GM18870 (cell line): Measurements from ENCODE around the gene FOLR1.

Experiments used
- ATAC-seq: cut with Tn5 transposase; IDR thresholded peaks from one replicate; pipeline ENCODE4 v1.9.1; 2021; ENCODE audit warnings: moderate library complexity; ENCODE audit not compliant: unreplicated experiment

FOLR1 gene

DNA sequence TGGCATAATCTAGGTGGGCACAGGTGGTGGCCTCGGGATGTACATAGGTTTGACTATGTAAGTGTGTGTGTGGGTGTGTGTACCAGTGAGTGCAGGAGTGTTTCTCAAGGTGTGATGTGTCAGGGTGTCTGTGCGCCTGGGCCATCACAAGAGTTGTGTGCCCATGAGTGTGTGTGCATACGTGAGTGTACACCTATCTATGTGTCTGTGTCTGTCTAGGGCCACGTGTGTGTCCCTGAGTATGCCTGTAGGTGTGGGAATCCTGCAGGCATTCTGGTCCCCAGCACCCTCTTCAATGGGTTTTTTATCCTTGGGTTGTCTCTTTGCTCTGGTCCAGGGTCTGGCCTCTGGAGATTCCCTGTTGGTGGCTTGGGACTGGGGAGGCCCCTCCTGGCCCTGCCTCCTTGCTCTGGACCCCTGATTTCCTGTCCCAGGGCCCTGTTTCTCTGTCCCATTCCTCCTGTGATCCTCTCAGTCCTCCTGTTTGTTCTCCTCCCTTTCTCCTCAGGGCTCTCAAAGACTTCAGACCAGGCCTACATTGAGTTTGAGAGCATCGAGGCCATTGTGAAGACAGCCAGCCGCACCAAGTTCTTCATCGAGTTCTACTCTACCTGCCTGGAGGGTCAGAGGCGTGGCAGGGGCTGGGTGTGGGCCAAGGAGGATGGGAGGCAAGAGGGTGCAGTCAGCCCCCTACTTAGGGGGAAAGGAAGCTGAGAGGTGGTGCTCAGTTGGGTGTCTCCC, 42.0 kb downstream of the FOLR1 start:
- ATAC-seq = no peak

DNA sequence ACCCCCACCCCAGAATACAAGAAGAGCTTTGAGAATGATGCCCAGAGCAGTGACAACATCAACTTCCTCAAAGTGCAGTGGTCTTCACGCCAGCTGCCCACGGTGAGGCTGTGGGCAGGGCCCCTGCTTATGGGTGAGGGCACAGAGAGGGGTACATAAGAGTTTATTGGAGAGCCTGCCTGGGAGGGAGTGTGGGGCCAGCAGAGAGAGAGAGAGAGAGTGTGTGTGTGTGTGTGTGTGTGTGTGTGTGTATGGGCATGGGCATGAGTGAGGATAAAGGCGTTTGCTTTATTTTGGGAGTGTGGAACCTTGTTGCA, 42.5 kb downstream of the FOLR1 start:
- no peak for ATAC-seq

- ATAC-seq = no peak
Measured at GRCh38 chr11:72234920-72235319, 43.0 kb downstream of the FOLR1 start.

DNA sequence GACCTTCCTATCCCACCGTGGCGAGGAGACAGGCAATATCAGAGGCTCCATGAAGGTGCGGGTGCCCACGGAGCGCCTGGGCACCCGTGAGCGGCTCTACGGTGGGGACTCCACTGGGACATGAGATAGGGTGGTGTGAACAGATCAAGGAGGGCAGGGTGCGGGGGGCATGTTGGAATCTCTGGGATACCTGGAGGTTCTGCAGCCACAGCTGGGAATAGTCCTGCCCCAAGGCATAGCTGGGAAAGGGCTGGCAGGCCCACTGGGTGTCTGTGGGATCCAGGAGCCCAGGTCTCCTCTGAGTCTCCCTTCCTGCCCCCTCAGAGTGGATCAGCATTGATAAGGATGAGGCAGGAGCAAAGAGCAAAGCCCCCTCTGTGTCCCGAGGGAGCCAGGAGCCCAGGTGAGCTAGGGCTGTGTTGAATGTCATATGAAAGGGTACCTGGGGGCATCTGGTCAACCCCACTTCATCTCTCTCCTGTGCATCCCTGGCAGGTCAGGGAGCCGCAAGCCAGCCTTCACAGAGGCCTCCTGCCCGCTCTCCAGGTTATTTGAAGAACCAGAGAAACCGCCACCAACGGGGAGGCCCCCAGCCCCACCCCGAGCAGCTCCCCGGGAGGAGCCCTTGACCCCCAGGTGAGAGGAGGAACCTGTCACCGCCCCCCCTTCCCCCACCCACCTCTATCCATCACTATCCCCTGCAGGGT, 43.6 kb downstream of the FOLR1 start:
- no peak for ATAC-seq

DNA sequence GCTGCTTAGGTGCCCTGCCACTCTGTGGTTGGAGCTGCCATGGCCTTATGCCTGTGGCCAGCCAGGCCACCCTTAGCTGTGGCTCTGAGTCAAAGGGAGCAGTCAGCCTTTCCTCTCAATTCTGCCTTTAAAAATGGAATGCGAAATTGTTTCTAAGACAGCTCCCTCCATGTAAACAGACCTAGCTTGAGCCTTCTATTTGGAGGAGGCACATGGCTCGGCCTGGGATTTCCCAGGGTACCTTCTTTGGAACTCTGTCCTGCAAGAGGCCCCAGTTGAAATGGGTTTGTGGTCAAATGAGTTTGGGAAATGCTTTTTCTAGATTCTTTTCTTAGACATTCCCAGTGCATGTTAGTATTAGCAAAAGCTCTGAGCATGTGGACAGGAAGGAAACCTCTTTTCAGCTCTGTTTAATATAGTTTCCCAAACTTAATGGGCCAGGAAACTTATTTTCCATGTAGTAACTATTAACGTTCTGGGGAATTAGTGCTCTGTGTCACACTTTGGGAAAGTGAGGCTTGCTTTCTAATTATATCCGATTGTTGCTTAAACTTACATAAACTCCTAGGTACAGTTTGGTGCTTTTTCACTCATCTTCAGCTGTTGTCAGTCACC, 44.2 kb downstream of the FOLR1 start:
- no peak for ATAC-seq

- ATAC-seq = no peak
Measured at GRCh38 chr11:72236774-72237111, 44.8 kb downstream of the FOLR1 start.

GRCh38 chr11:72237112-72237931, 45.4 kb downstream of the FOLR1 start:
- ATAC-seq = no peak

DNA sequence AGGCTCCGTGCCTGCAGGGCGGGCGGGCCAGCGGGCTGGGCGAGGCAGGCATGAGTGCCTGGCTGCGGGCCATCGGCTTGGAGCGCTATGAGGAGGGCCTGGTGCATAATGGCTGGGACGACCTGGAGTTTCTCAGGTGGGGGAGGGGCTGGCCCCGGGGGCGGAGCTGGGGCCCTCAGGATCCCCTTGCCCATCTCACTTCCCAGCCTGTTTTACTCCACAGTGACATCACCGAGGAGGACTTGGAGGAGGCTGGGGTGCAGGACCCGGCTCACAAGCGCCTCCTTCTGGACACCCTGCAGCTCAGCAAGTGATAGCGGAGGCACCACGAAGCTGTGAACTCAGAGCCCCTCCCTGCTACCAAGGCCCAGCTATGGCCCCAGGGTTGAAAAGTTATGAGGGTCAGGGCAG, 46.1 kb downstream of the FOLR1 start:
- no peak for ATAC-seq

DNA sequence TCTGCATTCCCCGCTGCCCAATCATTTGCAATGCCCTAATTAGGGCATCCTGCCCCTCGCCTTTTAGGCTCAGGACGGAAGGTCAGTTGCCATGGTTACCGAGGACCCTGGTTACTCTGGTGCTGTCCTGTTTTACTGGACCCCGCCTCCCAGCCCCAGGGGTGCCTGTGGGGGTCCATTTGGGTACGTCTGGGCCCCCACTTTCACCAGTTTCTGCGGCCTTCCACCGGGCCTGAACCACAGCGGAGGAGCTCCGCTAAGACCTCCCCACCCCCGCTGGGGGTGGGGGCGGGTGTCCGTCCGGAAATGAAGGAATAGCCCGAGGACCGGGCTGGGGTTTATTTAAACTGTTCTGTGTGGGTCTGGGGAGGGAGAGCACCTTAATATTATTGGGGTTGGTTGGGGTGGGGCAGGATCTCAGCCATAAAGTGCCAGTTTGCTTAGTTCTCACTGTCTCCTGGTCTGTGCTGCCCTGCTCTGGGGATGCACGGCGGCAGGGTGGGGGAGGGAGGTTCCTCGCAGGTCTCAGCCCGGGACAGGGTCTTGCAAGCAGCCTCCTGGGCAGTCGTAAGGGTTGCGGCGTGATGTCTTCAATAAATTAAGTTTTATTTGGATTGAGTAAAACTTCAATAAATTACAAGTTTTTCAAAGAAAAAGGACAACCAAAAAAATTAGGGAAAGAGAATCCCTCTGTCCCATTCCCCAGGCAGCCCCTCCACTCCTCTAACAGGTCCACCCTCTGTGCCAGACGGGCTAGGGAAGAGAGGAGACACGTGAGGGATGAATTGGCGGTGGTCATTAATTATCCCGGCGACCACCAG, 46.8 kb downstream of the FOLR1 start:
- no peak for ATAC-seq

DNA sequence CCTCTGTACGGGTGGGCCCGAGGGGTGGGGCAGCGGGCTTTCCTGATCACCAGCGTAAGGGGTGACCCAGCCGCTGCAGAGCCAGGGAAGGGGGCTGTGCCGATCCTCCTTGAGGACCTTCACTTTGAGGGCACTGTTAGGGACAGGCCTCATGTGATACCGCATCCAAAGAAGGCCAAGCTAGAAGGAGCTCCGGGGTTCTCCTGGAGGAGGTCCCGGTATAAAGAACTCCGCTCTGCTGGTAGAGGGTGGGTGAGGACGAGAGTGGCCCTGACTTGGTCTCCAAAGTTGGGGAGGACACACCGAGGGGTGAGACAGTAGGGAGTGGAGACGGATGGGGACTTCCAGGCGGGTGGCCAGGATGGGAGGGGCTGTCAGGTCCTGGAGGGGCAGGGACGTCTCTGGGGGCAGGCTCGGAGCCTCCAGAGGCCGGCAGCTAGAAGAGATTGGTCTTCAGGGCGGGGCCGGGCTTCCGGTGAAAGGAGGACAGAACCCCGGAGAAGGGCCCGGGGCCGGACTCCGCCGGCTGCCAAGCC, 47.4 kb downstream of the FOLR1 start:
- ATAC-seq = no peak

- no peak for ATAC-seq
Measured at GRCh38 chr11:72239849-72240460, 48.0 kb downstream of the FOLR1 start.

DNA sequence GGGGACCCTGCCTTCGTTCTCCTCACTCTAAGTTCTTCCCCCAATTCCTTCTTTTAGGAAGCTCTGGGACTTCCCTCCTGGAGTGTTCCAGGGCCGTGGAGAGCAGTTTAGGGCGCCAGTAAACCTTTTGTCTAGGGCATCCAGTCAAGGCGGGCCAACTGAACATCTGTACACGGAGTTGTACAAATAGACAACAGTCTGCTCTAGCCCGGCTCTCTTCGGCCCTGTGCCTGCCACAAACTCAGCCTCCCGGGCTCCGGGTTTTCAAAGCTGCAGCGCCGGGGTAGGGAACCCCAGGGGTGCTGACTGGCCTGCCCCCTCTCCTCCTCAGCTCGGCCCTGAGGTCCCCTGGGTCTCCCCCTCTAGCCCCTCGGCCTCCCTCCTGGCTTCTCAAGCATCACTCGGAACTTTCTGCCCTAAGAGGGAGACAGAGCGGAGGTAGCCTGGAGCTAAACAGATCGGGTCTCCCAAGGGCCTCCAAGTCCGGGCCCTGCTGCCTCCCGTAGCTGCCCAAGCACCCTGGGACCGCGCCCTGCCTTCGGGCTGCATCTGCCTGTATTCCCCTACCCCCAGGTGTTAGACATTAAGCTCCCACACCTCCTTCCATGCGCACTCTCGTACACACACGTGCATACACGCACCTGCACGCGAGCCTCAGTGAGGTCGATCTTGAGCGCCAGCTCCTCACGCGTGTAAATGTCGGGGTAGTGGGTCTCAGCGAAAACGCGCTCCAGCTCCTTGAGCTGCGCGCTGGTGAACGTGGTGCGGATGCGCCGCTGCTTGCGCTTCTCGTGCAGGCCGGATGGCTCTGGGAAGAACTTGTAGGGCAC, 48.7 kb downstream of the FOLR1 start:
- ATAC-seq = no peak

- no peak for ATAC-seq
Measured at GRCh38 chr11:72241291-72241781, 49.4 kb downstream of the FOLR1 start.

DNA sequence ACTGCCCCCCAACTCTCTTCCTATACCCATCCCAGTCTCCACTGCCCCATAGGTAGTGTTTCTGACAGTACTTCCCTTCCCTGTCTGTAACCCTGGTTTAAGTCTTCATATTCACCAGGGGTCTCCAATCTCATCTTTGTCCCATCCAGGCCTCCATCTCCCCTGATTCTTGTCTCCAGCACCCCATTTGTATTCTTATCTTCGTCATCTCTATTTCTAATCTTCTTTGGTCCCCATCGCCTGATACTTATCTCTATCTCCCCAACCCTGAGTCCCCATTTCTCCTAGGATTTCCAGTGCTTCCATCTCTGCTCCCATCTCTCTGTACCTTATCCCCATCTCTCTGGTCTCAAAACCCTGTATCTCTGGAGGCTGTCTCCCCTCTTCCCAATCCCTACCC, 50.2 kb downstream of the FOLR1 start:
- ATAC-seq = no peak

DNA sequence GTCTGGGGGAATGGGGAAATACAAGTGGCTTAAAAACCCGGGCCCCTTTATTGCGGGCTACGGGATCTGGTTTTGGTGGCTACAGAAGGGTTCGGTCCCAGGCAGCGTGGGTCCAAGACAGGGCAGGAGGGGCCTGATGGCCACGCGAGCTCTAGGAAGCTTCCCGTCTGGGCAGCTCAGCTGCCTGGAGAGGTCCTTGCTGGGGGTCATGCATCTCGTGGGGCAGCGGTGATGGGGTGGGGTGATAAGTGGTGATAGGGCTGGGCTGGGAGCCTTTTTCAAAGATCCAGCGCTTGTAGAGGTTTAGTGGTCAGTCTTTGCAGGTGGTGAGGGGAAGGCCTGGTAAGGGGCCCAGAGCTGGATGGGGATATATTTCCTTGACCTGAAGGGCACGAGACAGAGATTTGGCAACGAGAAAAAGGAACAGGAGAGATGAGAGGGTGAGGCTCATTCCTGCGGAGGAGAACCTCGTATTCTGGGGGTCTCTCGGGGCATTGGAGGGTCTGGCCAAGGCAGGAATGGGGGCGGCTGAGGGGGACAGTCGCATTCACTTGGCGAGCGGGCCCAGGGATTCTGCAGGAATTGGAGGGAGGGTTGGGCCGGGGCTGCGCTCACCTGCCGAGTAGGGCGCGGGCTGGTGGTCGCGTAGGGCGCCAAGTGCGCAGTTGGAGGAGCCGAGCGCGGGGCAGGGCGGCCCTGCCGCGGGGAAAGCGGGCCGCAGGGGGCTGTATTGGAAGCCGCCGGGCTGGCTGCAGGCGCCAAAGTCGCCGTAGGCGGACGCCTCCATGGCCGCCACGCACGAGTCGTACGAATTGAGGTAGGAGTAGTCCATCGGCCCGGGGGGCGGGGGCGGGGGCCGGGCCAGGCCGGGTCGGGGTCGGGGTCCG, 51.5 kb downstream of the FOLR1 start:
- no peak for ATAC-seq

DNA sequence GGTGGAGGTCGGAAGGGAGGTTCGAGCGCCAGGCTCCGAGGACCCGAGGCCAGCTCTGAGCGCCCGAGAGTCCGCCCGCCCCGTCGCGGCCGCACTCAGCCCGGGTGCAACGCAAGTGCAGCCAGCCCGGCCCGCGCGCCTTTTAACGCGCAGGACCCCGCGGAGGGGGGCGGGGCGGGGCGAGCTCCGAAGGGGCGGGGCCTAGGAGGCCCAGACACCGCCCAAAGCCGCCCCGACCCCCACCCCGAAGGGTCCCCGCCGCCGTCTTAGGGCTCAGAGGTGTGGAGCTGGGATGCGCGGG, 52.1 kb downstream of the FOLR1 start, which contains the start of gene PHOX2A:
TSS of gene PHOX2A (minus strand) at position 117 of the 301 bp plus-strand sequence. CDS start 172 bp downstream, outside the sequence.
- ATAC-seq = no peak

- no peak for ATAC-seq
Measured at GRCh38 chr11:72244361-72245262, 52.7 kb downstream of the FOLR1 start.
